ENCODE measurements around the gene NACC2. TPM values are rescaled to one million over a fixed set of nuclear protein-coding genes. Genes with fewer than 3 reads are reported as not detected.

NACC2 gene
- total and polyA plus RNA-seq, 2 donors (not counting 1 experiment from before 2014, with no cell fraction given) = 0.34 to 1.9 TPM

GRCh38 chr9:136107953-136108647 lies 13.0 kb upstream of the NACC2 start:
- Mint-ChIP-seq H3K27me3 (no peaks in the 10 kb centered on the region), H3K9me3 (ENCODE audit: insufficient read depth) (no peaks in the 10 kb centered on the region), H3K27ac (peak overlapping the region; percentile 79), H3K4me1 (peaks cover 37% of the 10 kb centered on the region), H3K4me3 (peak overlapping the region; percentile 69)
- Histone ChIP-seq H3K27me3 (replicated peaks in 1 of 4; ENCODE audit: control extremely low read depth in 1 of 4, control insufficient read depth in 3 of 4, insufficient read depth in 4 of 4, low read length in 3 of 4) (peaks cover 0 to 3% (median 0%) of the 10 kb centered on the region in 4 experiments), H3K27ac (ENCODE audit: low read length in 2 of 2) (no peak overlapping the region), H3K79me2 (ENCODE audit: control insufficient read depth, insufficient read depth, low read length) (no peaks in the 10 kb centered on the region), H3K4me2 (replicated peaks; ENCODE audit: low read depth, low read length, poor library complexity, severe bottlenecking) (peak overlapping the region; percentile 73), H3K9ac (ENCODE audit: low read length) (no peak overlapping the region), H3K9me3 (ENCODE audit: control extremely low read depth in 1 of 3, control insufficient read depth in 2 of 3, insufficient read depth in 1 of 3, low read length in 2 of 3) (no peaks in the 10 kb centered on the region), H3K4me3 (ENCODE audit: control extremely low read depth in 1 of 5, extremely low read depth in 1 of 5, insufficient read depth in 1 of 5, low read depth in 2 of 5, low read length in 4 of 5) (no peak overlapping the region), H4K20me1 (ENCODE audit: control insufficient read depth, insufficient read depth, low read length, poor library complexity, severe bottlenecking) (no peaks in the 10 kb centered on the region), H3K36me3 (replicated peaks in 1 of 2; ENCODE audit: control extremely low read depth in 1 of 2, control insufficient read depth in 1 of 2, extremely low read depth in 1 of 2, insufficient read depth in 2 of 2, low read length in 1 of 2) (no peaks in the 10 kb centered on the region), H3K4me1 (ENCODE audit: control insufficient read depth in 2 of 2, insufficient read depth in 2 of 2, low read length in 2 of 2) (peaks cover 27 to 40% of the 10 kb centered on the region in 2 donors), H2AFZ (ENCODE audit: insufficient read depth, low read depth, low read length, poor library complexity, severe bottlenecking) (peak overlapping the region; percentile 79)
- intact Hi-C loops (cut with micrococcal nuclease) = no loop called here
- 90% methylated on average over 29 of the region's 29 CpGs for WGBS (ENCODE audit: insufficient coverage)
- ChIA-PET CTCF (interaction anchor here (1.1 to 1.6 kb wide), 3 partner anchors 10 to 14 kb away, joined by 3 to 4 read pairs (median 3); partner anchors contain the start of gene NACC2), POLR2A (interaction anchor here (2.5 kb wide), 1 partner anchor 10 kb away, joined by 15 read pairs; the partner anchor contains the start of gene TMEM250)
- no peak for ATAC-seq (ENCODE audit: low read depth)
- DNase-seq = no peak
- no peak for TF ChIP-seq CTCF (IDR thresholded peaks at IDR 0.05)
- TF ChIP-seq EZH2 (IDR thresholded peaks at IDR 0.05; ENCODE audit: borderline replicate concordance, insufficient read depth, low read depth, low read length, poor library complexity, severe bottlenecking) = no peak
